ENCODE results near the gene SF3B3. TPM values are rescaled to one million over a fixed set of nuclear protein-coding genes. Genes with fewer than 3 reads are reported as not detected.

SF3B3 gene
- total RNA-seq, 1 experiment from 2014 or later: 133 TPM

DNA sequence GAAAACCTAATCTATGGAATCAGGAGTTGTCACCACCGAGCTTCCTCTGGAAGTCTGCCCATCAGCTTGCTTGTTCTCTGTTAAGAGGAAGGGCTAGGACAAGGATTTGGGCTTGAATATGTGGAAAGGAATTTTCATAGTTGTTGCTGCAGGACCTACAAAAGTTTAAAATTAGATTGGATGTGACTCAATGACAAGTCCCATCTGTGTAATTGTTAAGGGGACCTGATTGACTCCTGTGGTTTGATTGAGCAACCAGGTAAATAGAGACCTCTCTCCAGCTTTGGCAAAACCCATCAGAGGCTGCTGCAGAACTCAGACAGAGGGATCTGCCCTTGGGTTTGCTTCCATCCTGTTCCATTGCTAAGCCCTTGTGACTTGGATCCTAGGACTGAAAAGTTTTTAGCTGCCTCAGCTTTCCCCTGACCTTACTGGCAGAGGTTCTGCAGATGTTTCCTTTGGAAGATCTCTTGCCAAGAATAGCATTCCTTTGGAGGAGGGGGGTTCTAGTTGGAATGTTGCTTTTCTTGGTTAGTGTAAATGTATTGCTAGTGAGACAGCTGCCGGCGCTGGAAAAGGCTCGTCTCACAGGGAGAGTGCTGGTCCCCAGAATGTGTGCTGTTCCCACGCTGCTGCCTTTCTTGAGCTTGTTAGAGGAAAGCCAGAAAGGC is 50.0 kb downstream of the SF3B3 start:
- no peaks in the 10 kb centered on the region for H3K9me3 ChIP-seq (ENCODE audit: low read length)
- no peaks in the 10 kb centered on the region for H3K79me2 ChIP-seq (ENCODE audit: low read length)
- peak; percentile 41 for DNase-seq
- no peak overlapping the region for H3K27ac ChIP-seq (ENCODE audit: low read length)
- H3F3A ChIP-seq (ENCODE audit: low read length, unreplicated experiment): no peaks in the 10 kb centered on the region
- no peaks in the 10 kb centered on the region; the same call in 1 of the 2 replicates for H4K20me1 ChIP-seq (ENCODE audit: low read length)
- H3K27me3 ChIP-seq (ENCODE audit: low read length): no peaks in the 10 kb centered on the region
- no peaks in the 10 kb centered on the region for H3K9me2 ChIP-seq (replicated peaks; ENCODE audit: low read length)
- no peak for TF ChIP-seq EZH2phosphoT487 (IDR thresholded peaks at IDR 0.05; ENCODE audit: borderline replicate concordance, low read length)
- TF ChIP-seq, protein P1, sequence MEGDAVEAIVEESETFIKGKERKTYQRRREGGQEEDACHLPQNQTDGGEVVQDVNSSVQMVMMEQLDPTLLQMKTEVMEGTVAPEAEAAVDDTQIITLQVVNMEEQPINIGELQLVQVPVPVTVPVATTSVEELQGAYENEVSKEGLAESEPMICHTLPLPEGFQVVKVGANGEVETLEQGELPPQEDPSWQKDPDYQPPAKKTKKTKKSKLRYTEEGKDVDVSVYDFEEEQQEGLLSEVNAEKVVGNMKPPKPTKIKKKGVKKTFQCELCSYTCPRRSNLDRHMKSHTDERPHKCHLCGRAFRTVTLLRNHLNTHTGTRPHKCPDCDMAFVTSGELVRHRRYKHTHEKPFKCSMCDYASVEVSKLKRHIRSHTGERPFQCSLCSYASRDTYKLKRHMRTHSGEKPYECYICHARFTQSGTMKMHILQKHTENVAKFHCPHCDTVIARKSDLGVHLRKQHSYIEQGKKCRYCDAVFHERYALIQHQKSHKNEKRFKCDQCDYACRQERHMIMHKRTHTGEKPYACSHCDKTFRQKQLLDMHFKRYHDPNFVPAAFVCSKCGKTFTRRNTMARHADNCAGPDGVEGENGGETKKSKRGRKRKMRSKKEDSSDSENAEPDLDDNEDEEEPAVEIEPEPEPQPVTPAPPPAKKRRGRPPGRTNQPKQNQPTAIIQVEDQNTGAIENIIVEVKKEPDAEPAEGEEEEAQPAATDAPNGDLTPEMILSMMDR (conservative IDR thresholded peaks at IDR 0.05; ENCODE audit: low read depth, low read length): no peak
- intact Hi-C loops (cut with micrococcal nuclease): no loop called here
- no peak; the same call in 1 of the 2 replicates for ATAC-seq
- peaks cover 6% of the 10 kb centered on the region; the same call in 1 of the 2 replicates for H3K4me1 ChIP-seq (ENCODE audit: insufficient read depth, low read length)
- ChIA-PET CTCF (no interaction called here), POLR2A (ENCODE audit: unreplicated experiment) (no interaction called here)
- H2AFZ ChIP-seq (ENCODE audit: low read length): no peak overlapping the region
- peaks cover 40% of the 10 kb centered on the region for H3K36me3 ChIP-seq (ENCODE audit: low read depth, low read length)
- no TSS peak for BruUV-seq (replicated peaks)
- no peak overlapping the region for H3K9ac ChIP-seq (ENCODE audit: low read length)
- no peak overlapping the region for H3K4me2 ChIP-seq (ENCODE audit: low read length)
- no peak overlapping the region for H3K4me3 ChIP-seq (ENCODE audit: low read length)

GRCh38 chr16:70574595-70575271 is 51.1 kb downstream of the SF3B3 start:
- H3K27ac ChIP-seq (ENCODE audit: low read length): no peak overlapping the region
- no peak for ATAC-seq

More at GRCh38 chr16:70574595-70575271, 51.1 kb downstream of the SF3B3 start:
- no peaks in the 10 kb centered on the region; the same call in 1 of the 2 replicates for H4K20me1 ChIP-seq (ENCODE audit: low read length)
- no peaks in the 10 kb centered on the region for H3F3A ChIP-seq (ENCODE audit: low read length, unreplicated experiment)
- H3K4me1 ChIP-seq (ENCODE audit: insufficient read depth, low read length): peaks cover 6% of the 10 kb centered on the region; the same call in 1 of the 2 replicates
- H3K4me2 ChIP-seq (ENCODE audit: low read length): no peak overlapping the region
- TF ChIP-seq EZH2 (IDR thresholded peaks at IDR 0.05; ENCODE audit: low read length, unreplicated experiment) (no peak), EZH2phosphoT487 (IDR thresholded peaks at IDR 0.05; ENCODE audit: borderline replicate concordance, low read length) (no peak)
- TF ChIP-seq, protein P1 (conservative IDR thresholded peaks at IDR 0.05; ENCODE audit: low read depth, low read length): no peak
- no peak overlapping the region for H3K9ac ChIP-seq (ENCODE audit: low read length)
- intact Hi-C loops (cut with micrococcal nuclease): loop anchor here (5.0 kb wide), 1 partner anchor 78 kb away; no protein-coding TSS in a partner anchor
- no peak for DNase-seq
- ChIA-PET CTCF (no interaction called here), POLR2A (ENCODE audit: unreplicated experiment) (no interaction called here)
- no peak overlapping the region for H3K4me3 ChIP-seq (ENCODE audit: low read length)
- H2AFZ ChIP-seq (ENCODE audit: low read length): no peak overlapping the region
- H3K36me3 ChIP-seq (ENCODE audit: low read depth, low read length): peaks cover 30% of the 10 kb centered on the region
- H3K9me3 ChIP-seq (ENCODE audit: low read length): no peaks in the 10 kb centered on the region
- H3K27me3 ChIP-seq (ENCODE audit: low read length): no peaks in the 10 kb centered on the region
- H3K79me2 ChIP-seq (ENCODE audit: low read length): no peaks in the 10 kb centered on the region
- BruUV-seq (replicated peaks): no TSS peak
- no peaks in the 10 kb centered on the region for H3K9me2 ChIP-seq (replicated peaks; ENCODE audit: low read length)

All from PC-3 (cell line).